SK-N-SH treated with all-trans-retinoic acid at 6 μM for 48 hours (cell line): Measurements from ENCODE around the gene ZW10.

Source experiments
- ATAC-seq: fragments of 200-7000 bp; cut with Tn5 transposase; 3 replicates; pipeline ENCODE4 v1.9.1; 2020; ENCODE audit warnings: mild to moderate bottlenecking, moderate library complexity
- ARNTL ChIP-seq: fragments of 450-650 bp; formaldehyde crosslinking; IDR thresholded peaks from 2 replicates; pipeline ENCODE4 v1.5.0; 2020; ENCODE audit warnings: low read depth, mild to moderate bottlenecking, moderate library complexity, borderline replicate concordance
- BACH2 ChIP-seq: fragments of 250-450 bp; sonication (Bioruptor Pico); IDR thresholded peaks from 2 replicates; pipeline ENCODE4 v1.9.0; 2021; ENCODE audit warnings: mild to moderate bottlenecking, borderline replicate concordance
- CSRNP3 ChIP-seq: fragments of 250-450 bp; sonication (Bioruptor Pico); IDR thresholded peaks from 2 replicates; pipeline ENCODE4 v1.5.1; 2021; ENCODE audit warnings: mild to moderate bottlenecking, moderate library complexity
- ESRRG ChIP-seq: fragments of 250-450 bp; sonication (Bioruptor Pico); IDR thresholded peaks from 2 replicates; pipeline ENCODE4 v1.6.1; 2021; ENCODE audit warnings: mild to moderate bottlenecking
- GLIS3 ChIP-seq: fragments of 250-450 bp; sonication (Bioruptor Pico); IDR thresholded peaks from 2 replicates; pipeline ENCODE4 v1.5.0; 2020; ENCODE audit warnings: mild to moderate bottlenecking, moderate library complexity
- OSR1 ChIP-seq: fragments of 250-450 bp; sonication (Bioruptor Pico); IDR thresholded peaks from 2 replicates; pipeline ENCODE4 v1.8.0; 2022; ENCODE audit warnings: moderate library complexity, mild to moderate bottlenecking, inconsistent platforms
- POU6F1 ChIP-seq: fragments of 250-450 bp; sonication (Bioruptor Pico); IDR thresholded peaks from 2 replicates; pipeline ENCODE4 v1.8.0; 2021; ENCODE audit warnings: low read depth, mild to moderate bottlenecking, moderate library complexity, borderline replicate concordance
- PPARA ChIP-seq: fragments of 250-450 bp; sonication (Bioruptor Pico); IDR thresholded peaks from 2 replicates; pipeline ENCODE4 v1.5.0; 2020; ENCODE audit warnings: mild to moderate bottlenecking, borderline replicate concordance
- SNAI2 ChIP-seq: fragments of 250-450 bp; sonication (Bioruptor Pico); IDR thresholded peaks from 2 replicates; pipeline ENCODE4 v1.5.0; 2020; ENCODE audit warnings: mild to moderate bottlenecking, moderate library complexity
- TCF4 ChIP-seq: fragments of 250-450 bp; sonication (Bioruptor Pico); IDR thresholded peaks from 2 replicates; pipeline ENCODE4 v1.8.0; 2021; ENCODE audit warnings: mild to moderate bottlenecking, moderate library complexity, borderline replicate concordance
- TOX ChIP-seq: fragments of 250-450 bp; sonication (Bioruptor Pico); IDR thresholded peaks from 2 replicates; pipeline ENCODE4 v1.8.0; 2021; ENCODE audit warnings: mild to moderate bottlenecking, moderate library complexity, borderline replicate concordance
- TSHZ2 ChIP-seq: fragments of 250-450 bp; sonication (Bioruptor Pico); IDR thresholded peaks from 2 replicates; pipeline ENCODE4 v1.5.0; 2020; ENCODE audit warnings: mild to moderate bottlenecking, moderate library complexity
- ZC3H10 ChIP-seq: fragments of 250-450 bp; sonication (Bioruptor Pico); IDR thresholded peaks from 2 replicates; pipeline ENCODE4 v1.5.1; 2021; ENCODE audit warnings: mild to moderate bottlenecking, moderate library complexity
- ZFP3 ChIP-seq: fragments of 250-450 bp; sonication (Bioruptor Pico); IDR thresholded peaks from 2 replicates; pipeline ENCODE4 v1.5.0; 2020; ENCODE audit warnings: mild to moderate bottlenecking, moderate library complexity
- ZFP30 ChIP-seq: fragments of 450-650 bp; formaldehyde crosslinking; IDR thresholded peaks from 2 replicates; pipeline ENCODE4 v1.5.0; 2022; ENCODE audit warnings: mild to moderate bottlenecking, moderate library complexity
- ZNF70 ChIP-seq: fragments of 450-650 bp; formaldehyde crosslinking; IDR thresholded peaks from 2 replicates; pipeline ENCODE4 v1.5.0; 2020; ENCODE audit warnings: mild to moderate bottlenecking, moderate library complexity
- ZNF8 ChIP-seq: fragments of 450-650 bp; formaldehyde crosslinking; IDR thresholded peaks from 2 replicates; pipeline ENCODE4 v1.5.0; 2020; ENCODE audit warnings: mild to moderate bottlenecking, moderate library complexity
- TF ChIP-seq, protein P1 (sequence below): fragments of 250-450 bp; sonication (Bioruptor Pico); IDR thresholded peaks from 2 replicates; pipeline ENCODE4 v1.8.0; 2020; ENCODE audit warnings: mild to moderate bottlenecking, moderate library complexity, borderline replicate concordance
- TF ChIP-seq, protein P2 (sequence below): fragments of 250-450 bp; sonication (Bioruptor Pico); IDR thresholded peaks from 2 replicates; pipeline ENCODE4 v1.5.1; 2020; ENCODE audit warnings: low read depth, mild to moderate bottlenecking, moderate library complexity

The ZW10 gene

GRCh38 chr11:113730887-113731726 is 42.4 kb downstream of the ZW10 start (continued):
- no peak for TF ChIP-seq TSHZ2 (CRISPR knock-in tag)
- no peak for TF ChIP-seq TCF4 (CRISPR knock-in tag)
- no peak for TF ChIP-seq ZNF70 (CRISPR knock-in tag)
- no peak for TF ChIP-seq SNAI2 (CRISPR knock-in tag)

DNA sequence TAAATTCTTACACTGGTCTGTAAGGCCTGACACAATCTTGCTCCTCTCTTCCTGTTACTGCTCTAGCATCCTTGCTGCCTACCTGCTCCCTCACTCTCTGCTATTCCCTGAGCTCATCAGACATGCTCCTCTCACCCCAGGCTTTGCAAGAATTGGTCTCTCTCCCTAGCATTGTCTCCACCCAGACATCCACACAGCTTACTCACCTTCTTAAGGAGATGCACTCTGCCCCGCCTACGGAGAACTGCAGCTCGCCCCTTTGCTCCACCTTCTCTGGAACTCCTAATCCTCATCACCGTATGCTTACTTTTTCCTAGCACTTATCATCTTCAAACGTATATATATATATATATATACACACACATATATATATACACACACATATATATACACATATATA is 44.0 kb downstream of the ZW10 start:
- TF ChIP-seq ZFP3 (CRISPR knock-in tag) (no peak), ZNF70 (CRISPR knock-in tag) (no peak), BACH2 (no peak), ESRRG (CRISPR knock-in tag) (no peak)

DNA sequence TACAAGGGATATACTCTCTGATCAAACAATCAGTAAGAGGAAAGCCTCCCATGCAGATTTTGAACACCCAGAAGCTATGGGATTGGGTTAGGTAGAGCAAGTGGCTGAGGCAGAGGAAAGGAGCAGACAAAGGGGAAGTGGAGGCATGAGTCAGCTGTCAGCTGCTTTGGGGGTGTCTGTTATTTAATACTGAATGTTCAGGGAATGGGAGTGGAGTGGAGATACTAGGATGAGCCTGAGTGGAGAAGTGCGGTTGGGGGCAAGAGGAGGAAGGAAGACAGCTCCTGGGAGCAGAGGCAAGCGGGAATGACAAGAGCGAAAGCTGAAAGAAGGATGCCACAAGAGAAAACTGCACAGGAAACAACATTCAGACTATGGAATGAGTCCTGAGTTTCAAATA is 44.7 kb downstream of the ZW10 start:
- no peak for ATAC-seq
- no peak for TF ChIP-seq POU6F1 (CRISPR knock-in tag)
- TF ChIP-seq TSHZ2 (CRISPR knock-in tag), result no peak
- TF ChIP-seq OSR1 (CRISPR knock-in tag), result no peak
- TF ChIP-seq BACH2, result no peak
- TF ChIP-seq, protein P1, sequence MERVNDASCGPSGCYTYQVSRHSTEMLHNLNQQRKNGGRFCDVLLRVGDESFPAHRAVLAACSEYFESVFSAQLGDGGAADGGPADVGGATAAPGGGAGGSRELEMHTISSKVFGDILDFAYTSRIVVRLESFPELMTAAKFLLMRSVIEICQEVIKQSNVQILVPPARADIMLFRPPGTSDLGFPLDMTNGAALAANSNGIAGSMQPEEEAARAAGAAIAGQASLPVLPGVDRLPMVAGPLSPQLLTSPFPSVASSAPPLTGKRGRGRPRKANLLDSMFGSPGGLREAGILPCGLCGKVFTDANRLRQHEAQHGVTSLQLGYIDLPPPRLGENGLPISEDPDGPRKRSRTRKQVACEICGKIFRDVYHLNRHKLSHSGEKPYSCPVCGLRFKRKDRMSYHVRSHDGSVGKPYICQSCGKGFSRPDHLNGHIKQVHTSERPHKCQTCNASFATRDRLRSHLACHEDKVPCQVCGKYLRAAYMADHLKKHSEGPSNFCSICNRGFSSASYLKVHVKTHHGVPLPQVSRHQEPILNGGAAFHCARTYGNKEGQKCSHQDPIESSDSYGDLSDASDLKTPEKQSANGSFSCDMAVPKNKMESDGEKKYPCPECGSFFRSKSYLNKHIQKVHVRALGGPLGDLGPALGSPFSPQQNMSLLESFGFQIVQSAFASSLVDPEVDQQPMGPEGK (CRISPR knock-in tag), result no peak
- TF ChIP-seq ZC3H10 (CRISPR knock-in tag), result no peak
- no peak for TF ChIP-seq ESRRG (CRISPR knock-in tag)
- no peak for TF ChIP-seq GLIS3 (CRISPR knock-in tag)
- TF ChIP-seq ARNTL (CRISPR knock-in tag), result no peak
- TF ChIP-seq ZFP30 (CRISPR knock-in tag), result no peak
- TF ChIP-seq TCF4 (CRISPR knock-in tag), result no peak
- TF ChIP-seq, protein P2, sequence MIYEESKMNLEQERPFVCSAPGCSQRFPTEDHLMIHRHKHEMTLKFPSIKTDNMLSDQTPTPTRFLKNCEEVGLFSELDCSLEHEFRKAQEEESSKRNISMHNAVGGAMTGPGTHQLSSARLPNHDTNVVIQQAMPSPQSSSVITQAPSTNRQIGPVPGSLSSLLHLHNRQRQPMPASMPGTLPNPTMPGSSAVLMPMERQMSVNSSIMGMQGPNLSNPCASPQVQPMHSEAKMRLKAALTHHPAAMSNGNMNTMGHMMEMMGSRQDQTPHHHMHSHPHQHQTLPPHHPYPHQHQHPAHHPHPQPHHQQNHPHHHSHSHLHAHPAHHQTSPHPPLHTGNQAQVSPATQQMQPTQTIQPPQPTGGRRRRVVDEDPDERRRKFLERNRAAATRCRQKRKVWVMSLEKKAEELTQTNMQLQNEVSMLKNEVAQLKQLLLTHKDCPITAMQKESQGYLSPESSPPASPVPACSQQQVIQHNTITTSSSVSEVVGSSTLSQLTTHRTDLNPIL (CRISPR knock-in tag), result no peak

More for the DNA sequence above, 44.0 kb downstream of the ZW10 start:
- ATAC-seq, result no peak

DNA sequence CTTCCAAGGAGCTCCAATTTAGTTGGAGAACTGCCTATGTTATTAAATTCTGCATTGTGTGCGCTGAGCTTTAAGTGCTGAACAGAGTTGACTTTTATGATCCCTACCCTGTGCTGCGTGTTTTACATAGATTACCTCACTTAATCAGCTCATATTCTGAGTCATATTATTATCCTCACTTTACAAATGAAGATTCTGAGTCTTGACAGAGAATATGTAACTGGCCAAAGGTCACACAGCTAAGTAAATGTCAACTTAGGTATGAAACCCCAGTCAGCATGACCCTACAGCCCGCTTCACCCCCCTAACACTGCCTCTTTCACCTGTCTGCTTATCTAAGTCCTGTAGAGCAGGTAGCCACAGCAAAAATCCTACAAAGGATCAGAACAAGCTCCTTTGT is 47.6 kb downstream of the ZW10 start:
- ATAC-seq, result no peak
- TF ChIP-seq CSRNP3 (CRISPR knock-in tag) (no peak), TOX (CRISPR knock-in tag) (no peak), SNAI2 (CRISPR knock-in tag) (no peak), ARNTL (CRISPR knock-in tag) (no peak), ZNF8 (CRISPR knock-in tag) (no peak), TCF4 (CRISPR knock-in tag) (no peak), ZC3H10 (CRISPR knock-in tag) (no peak), PPARA (CRISPR knock-in tag) (no peak)
- TF ChIP-seq, protein P1 (CRISPR knock-in tag), result no peak
